B cell (primary cell): Measurements from ENCODE around the gene NLRP13.

Experiments used
- CTCF ChIP-seq: fragments of 200-600 bp; IDR thresholded peaks from one replicate; pipeline ENCODE4 v1.8.0; 2022; ENCODE audit warnings: antibody characterized with exemption, mild to moderate bottlenecking
- EZH2 ChIP-seq: IDR thresholded peaks from 2 replicates; pipeline ENCODE4 v1.6.1; 2012; ENCODE audit warnings: borderline replicate concordance, low read depth, mild to moderate bottlenecking, moderate library complexity, low read length; ENCODE audit not compliant: insufficient read depth, poor library complexity, severe bottlenecking

- TF ChIP-seq CTCF (no peak), EZH2 (no peak)
Observed at GRCh38 chr19:55940306-55940705, 8.2 kb upstream of the NLRP13 start.
